Stimulated activated CD8-positive, alpha-beta memory T cell treated with anti-CD3 and anti-CD28 coated beads, Interleukin-2, amount 100 ng/mL, for 1 hour (primary cell): Measurements from ENCODE around the gene FIG4.
"Not testable (repeated sequence)": the region's sequence is repeated elsewhere in the genome, so short reads cannot be mapped to it uniquely, and the experiment has no call there.

Experiments
- DNase-seq, 2 donors: peaks; one replicate each; pipeline ENCODE4 v3.0.0-alpha.2; 2020; ENCODE audit warnings: low read depth in 2 of 2

FIG4 gene

GRCh38 chr6:109690737-109691621 lies at the start of gene FIG4, which contains the start of gene AK9:
TSS of gene FIG4 (plus strand) at chr6:109691296. CDS start at chr6:109691436, 140 bp downstream.
TSS of gene AK9 (minus strand) at chr6:109691202. CDS start at chr6:109675745, 15,457 bp downstream.
- peak; percentile 81 for DNase-seq

- DNase-seq: no peak
Measured at GRCh38 chr6:109644131-109644530, 47.0 kb upstream of the FIG4 start.

- no peak for DNase-seq
Measured at GRCh38 chr6:109653264-109653663, 37.8 kb upstream of the FIG4 start.

GRCh38 chr6:109655761-109656262 lies 35.3 kb upstream of the FIG4 start:
- DNase-seq: no peak

- DNase-seq: no peak
Measured at GRCh38 chr6:109660526-109661320, 30.4 kb upstream of the FIG4 start.

- DNase-seq: no peak
Measured at GRCh38 chr6:109662192-109662591, 28.9 kb upstream of the FIG4 start.

- no peak for DNase-seq
Measured at GRCh38 chr6:109669811-109670210, 21.3 kb upstream of the FIG4 start.

- DNase-seq: no peak
Measured at GRCh38 chr6:109671733-109672132, 19.4 kb upstream of the FIG4 start.

- no peak for DNase-seq
Measured at GRCh38 chr6:109672175-109672574, 18.9 kb upstream of the FIG4 start.

- DNase-seq: no peak
Measured at GRCh38 chr6:109672839-109673238, 18.3 kb upstream of the FIG4 start.

GRCh38 chr6:109676724-109677123 lies 14.4 kb upstream of the FIG4 start:
- no peak for DNase-seq

- no peak for DNase-seq
Measured at GRCh38 chr6:109678240-109678639, 12.9 kb upstream of the FIG4 start.

GRCh38 chr6:109678661-109679505 lies 12.2 kb upstream of the FIG4 start:
- not testable (repeated sequence) for DNase-seq

GRCh38 chr6:109686566-109687265 lies 4.4 kb upstream of the FIG4 start:
- no peak for DNase-seq

- no peak for DNase-seq
Measured at GRCh38 chr6:109687271-109687761, 3.8 kb upstream of the FIG4 start.

GRCh38 chr6:109690373-109690736 lies 741 bp upstream of the FIG4 start:
- DNase-seq: peak; percentile 25 to 32

- DNase-seq: no peak
Measured at GRCh38 chr6:109693111-109693510, 2.0 kb downstream of the FIG4 start.

- no peak for DNase-seq
Measured at GRCh38 chr6:109695468-109695867, 4.4 kb downstream of the FIG4 start.

- no peak for DNase-seq
Measured at GRCh38 chr6:109696355-109696754, 5.3 kb downstream of the FIG4 start.

GRCh38 chr6:109701221-109701620 lies 10.1 kb downstream of the FIG4 start:
- no peak for DNase-seq

GRCh38 chr6:109701774-109702173 lies 10.7 kb downstream of the FIG4 start:
- no peak for DNase-seq
